Thoracic aorta (tissue), 2 donors: ENCODE data around the gene PRKCZ. TPM values are rescaled to one million over a fixed set of nuclear protein-coding genes. Genes with fewer than 3 reads are reported as not detected.

Experiments used
- ATAC-seq: fragments of 150-250 bp; one replicate; pipeline ENCODE4 v1.8.0; 2017; ENCODE audit warnings: low read depth; ENCODE audit not compliant: insufficient number of reproducible peaks, low FRiP score
- DNase-seq: peaks from one replicate; pipeline ENCODE4 v3.0.0-alpha.2; 2020; ENCODE audit warnings: low spot score
- H3K27ac ChIP-seq, 2 donors: fragments of 200-600 bp; sonication (generic); 1 replicate in 1 of 2; 2 replicates in 1 of 2; pipeline ENCODE4 v1.5.1; 2016; ENCODE audit warnings: mild to moderate bottlenecking in 2 of 2, moderate library complexity in 2 of 2
- H3K27me3 ChIP-seq: fragments of 200-600 bp; sonication (generic); replicated peaks from 2 replicates; pipeline ENCODE4 v1.6.0; 2016; ENCODE audit warnings: mild to moderate bottlenecking; ENCODE audit not compliant: insufficient read depth
- H3K36me3 ChIP-seq: fragments of 200-600 bp; sonication (generic); one replicate; pipeline ENCODE4 v1.5.1; 2016
- H3K4me1 ChIP-seq, 2 donors: fragments of 200-600 bp; sonication (generic); 1 replicate in 1 of 2; 2 replicates in 1 of 2; pipeline versions ENCODE4 v1.5.1 to v1.6.0; 2016; ENCODE audit warnings: low read depth in 2 of 2, mild to moderate bottlenecking in 1 of 2; ENCODE audit not compliant: control insufficient read depth in 1 of 2
- H3K4me3 ChIP-seq: fragments of 200-600 bp; sonication (generic); 2 replicates; pipeline ENCODE4 v1.5.1; 2016; ENCODE audit warnings: mild to moderate bottlenecking
- H3K9me3 ChIP-seq: fragments of 200-600 bp; sonication (generic); 2 replicates; pipeline ENCODE4 v1.5.1; 2016
- CTCF ChIP-seq: fragments of 200-600 bp; sonication (generic); IDR thresholded peaks from one replicate; pipeline ENCODE4 v1.5.1; 2019; ENCODE audit warnings: antibody characterized with exemption
- total RNA-seq, 2 donors: library from RNA; depleted of rRNA; stranded (reverse); fragments of >200 nt; gene quantifications; one replicate each; pipeline versions ENCODE4 v1.1.0 to v1.2.3, GENCODE V29; 2016

PRKCZ gene
- total RNA-seq, 2 donors from 2014 or later = 0.68 TPM; not detected in 1

GRCh38 chr1:2151252-2151651 lies 101.0 kb downstream of the PRKCZ start:
- ATAC-seq = no peak
- H3K4me1 ChIP-seq = no peaks in the 10 kb centered on the region
- H3K27ac ChIP-seq = no peak overlapping the region
- no peak overlapping the region for H3K4me3 ChIP-seq
- no peaks in the 10 kb centered on the region for H3K36me3 ChIP-seq
- no peaks in the 10 kb centered on the region for H3K9me3 ChIP-seq
- DNase-seq = no peak
- H3K27me3 ChIP-seq = no peaks in the 10 kb centered on the region
- TF ChIP-seq CTCF = no peak

GRCh38 chr1:2151911-2152310 lies 101.7 kb downstream of the PRKCZ start:
- no peak overlapping the region for H3K27ac ChIP-seq
- H3K4me1 ChIP-seq = no peaks in the 10 kb centered on the region
- DNase-seq (no peak), ATAC-seq (no peak)
- no peak for TF ChIP-seq CTCF
- no peaks in the 10 kb centered on the region for H3K27me3 ChIP-seq
- H3K9me3 ChIP-seq = no peaks in the 10 kb centered on the region
- H3K4me3 ChIP-seq = no peak overlapping the region
- no peaks in the 10 kb centered on the region for H3K36me3 ChIP-seq

GRCh38 chr1:2152954-2153353 lies 102.7 kb downstream of the PRKCZ start:
- no peak overlapping the region for H3K27ac ChIP-seq
- no peak for DNase-seq
- no peaks in the 10 kb centered on the region for H3K4me1 ChIP-seq
- H3K36me3 ChIP-seq = no peaks in the 10 kb centered on the region
- no peak for ATAC-seq
- H3K4me3 ChIP-seq = no peak overlapping the region
- H3K9me3 ChIP-seq = no peaks in the 10 kb centered on the region
- no peak for TF ChIP-seq CTCF
- H3K27me3 ChIP-seq = no peaks in the 10 kb centered on the region

- Histone ChIP-seq H3K4me3 (no peak overlapping the region), H3K27ac (no peak overlapping the region), H3K36me3 (no peaks in the 10 kb centered on the region), H3K27me3 (no peaks in the 10 kb centered on the region), H3K9me3 (no peaks in the 10 kb centered on the region), H3K4me1 (no peaks in the 10 kb centered on the region)
- DNase-seq = no peak
- no peak for ATAC-seq
- TF ChIP-seq CTCF = no peak
Observed at GRCh38 chr1:2154022-2154421, 103.8 kb downstream of the PRKCZ start.

GRCh38 chr1:2155147-2155598 lies 105.0 kb downstream of the PRKCZ start:
- TF ChIP-seq CTCF = no peak
- no peak for ATAC-seq

More at GRCh38 chr1:2155147-2155598, 105.0 kb downstream of the PRKCZ start:
- H3K27ac ChIP-seq = no peak overlapping the region
- H3K27me3 ChIP-seq = no peaks in the 10 kb centered on the region
- no peaks in the 10 kb centered on the region for H3K4me1 ChIP-seq
- no peak for DNase-seq
- H3K36me3 ChIP-seq = no peaks in the 10 kb centered on the region
- H3K9me3 ChIP-seq = no peaks in the 10 kb centered on the region
- H3K4me3 ChIP-seq = no peak overlapping the region
